ENCODE results near the gene TMEM156.

DNA sequence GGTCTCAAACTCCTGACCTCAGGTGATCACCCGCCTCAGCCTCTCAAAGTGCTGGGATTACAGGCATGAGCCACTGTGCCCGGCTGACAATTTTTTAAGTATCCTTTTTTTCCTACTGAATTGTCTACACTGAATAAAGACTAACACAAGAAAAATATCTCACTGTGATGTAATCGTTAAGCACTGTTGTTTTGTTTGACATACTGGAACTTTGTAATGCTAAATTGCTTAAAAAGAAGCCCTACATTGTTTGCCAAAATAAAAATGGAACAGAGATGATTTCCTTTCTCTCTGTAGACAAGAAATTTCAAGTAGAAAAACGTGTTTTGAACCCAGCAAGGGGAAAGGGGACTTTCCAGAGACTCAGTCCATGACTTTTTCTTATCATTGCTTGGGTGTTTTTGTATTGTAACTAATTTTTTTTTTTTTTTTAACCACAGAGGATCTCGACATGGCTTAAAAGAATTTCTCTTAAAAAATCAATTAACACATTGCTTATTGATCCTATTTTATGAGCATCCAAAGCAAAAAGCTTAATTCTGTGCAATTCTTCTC is 74.9 kb downstream of the TMEM156 start:
- TF ChIP-seq EZH2 (IDR thresholded peaks at IDR 0.05; ENCODE audit: low read length, missing control alignments), result no peak
- TF ChIP-seq, protein P1, sequence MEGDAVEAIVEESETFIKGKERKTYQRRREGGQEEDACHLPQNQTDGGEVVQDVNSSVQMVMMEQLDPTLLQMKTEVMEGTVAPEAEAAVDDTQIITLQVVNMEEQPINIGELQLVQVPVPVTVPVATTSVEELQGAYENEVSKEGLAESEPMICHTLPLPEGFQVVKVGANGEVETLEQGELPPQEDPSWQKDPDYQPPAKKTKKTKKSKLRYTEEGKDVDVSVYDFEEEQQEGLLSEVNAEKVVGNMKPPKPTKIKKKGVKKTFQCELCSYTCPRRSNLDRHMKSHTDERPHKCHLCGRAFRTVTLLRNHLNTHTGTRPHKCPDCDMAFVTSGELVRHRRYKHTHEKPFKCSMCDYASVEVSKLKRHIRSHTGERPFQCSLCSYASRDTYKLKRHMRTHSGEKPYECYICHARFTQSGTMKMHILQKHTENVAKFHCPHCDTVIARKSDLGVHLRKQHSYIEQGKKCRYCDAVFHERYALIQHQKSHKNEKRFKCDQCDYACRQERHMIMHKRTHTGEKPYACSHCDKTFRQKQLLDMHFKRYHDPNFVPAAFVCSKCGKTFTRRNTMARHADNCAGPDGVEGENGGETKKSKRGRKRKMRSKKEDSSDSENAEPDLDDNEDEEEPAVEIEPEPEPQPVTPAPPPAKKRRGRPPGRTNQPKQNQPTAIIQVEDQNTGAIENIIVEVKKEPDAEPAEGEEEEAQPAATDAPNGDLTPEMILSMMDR (conservative IDR thresholded peaks at IDR 0.05 in 1 of 2, IDR thresholded peaks at IDR 0.05 in 1 of 2; ENCODE audit: low read depth in 1 of 2, low read length in 2 of 2), result no peak

Measured in fibroblast of lung (primary cell).